ENCODE measurements around the gene PRDX6. TPM values are rescaled to one million over a fixed set of nuclear protein-coding genes. Genes with fewer than 3 reads are reported as not detected.
A peak's percentile ranks its signal among the peaks of the same experiment; 100 is the strongest.

The PRDX6 gene
- total RNA-seq, 1 experiment from 2014 or later: 533 TPM

DNA sequence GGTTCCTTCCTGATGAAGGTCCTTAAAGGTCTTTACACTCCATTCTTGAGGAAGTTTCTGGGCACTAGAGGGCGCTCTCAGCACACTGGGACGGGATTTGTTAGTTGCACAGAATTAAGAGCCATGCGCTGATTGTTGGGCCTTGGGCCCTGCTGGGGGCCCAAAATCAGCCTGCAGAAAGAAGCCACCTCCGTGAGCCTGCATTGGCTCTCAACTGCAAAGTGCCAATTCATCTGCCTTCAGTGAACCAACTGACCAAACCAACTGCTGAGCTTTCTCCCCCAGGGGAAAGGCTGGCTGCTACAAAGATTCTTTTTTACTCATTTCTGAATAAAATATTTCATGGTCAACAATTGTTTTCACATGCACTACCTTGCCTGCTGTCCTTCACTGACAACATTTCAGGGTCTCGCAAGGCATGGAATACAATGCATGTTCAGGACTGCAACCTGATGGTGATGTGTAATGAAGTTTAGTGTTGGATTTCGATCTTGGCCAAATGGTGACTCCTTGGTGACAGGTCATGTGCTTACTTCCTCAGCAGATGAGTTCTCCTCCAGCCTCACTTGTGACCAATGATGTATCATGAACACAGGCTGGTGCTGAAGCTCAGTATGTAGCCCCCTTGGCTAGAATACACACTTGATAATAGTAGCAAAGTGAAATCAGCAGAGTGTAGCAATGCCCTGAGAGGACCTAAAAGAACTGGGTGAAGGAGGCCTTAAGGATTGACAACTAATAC, 45.7 kb upstream of the PRDX6 start:
- Histone ChIP-seq H3K18ac (ENCODE audit: insufficient read length, low read depth, low read length) (no peak overlapping the region), H3K4ac (ENCODE audit: low read depth, low read length) (no peak overlapping the region), H2AK5ac (ENCODE audit: insufficient read length, low read length) (no peak overlapping the region), H3K27me3 (ENCODE audit: insufficient read depth, low read length) (no peaks in the 10 kb centered on the region), H3K56ac (ENCODE audit: insufficient read length, low read depth, low read length) (no peak overlapping the region), H3K4me2 (ENCODE audit: insufficient read depth, insufficient read length, low read length) (no peak overlapping the region), H3K9ac (ENCODE audit: extremely low read depth, insufficient read length, low read length) (no peak overlapping the region), H4K91ac (ENCODE audit: insufficient read length, low read depth, low read length) (no peak overlapping the region), H3K23me2 (ENCODE audit: insufficient read length, low read depth, low read length, poor library complexity, severe bottlenecking) (no peaks in the 10 kb centered on the region), H4K20me1 (ENCODE audit: control insufficient read depth, insufficient read depth, insufficient read length) (no peaks in the 10 kb centered on the region), H3K79me1 (ENCODE audit: insufficient read depth, low read depth, low read length, poor library complexity, severe bottlenecking) (no peaks in the 10 kb centered on the region), H3K79me2 (ENCODE audit: insufficient read depth, low read length) (no peaks in the 10 kb centered on the region), H2BK120ac (ENCODE audit: low read depth, low read length, poor library complexity, severe bottlenecking) (no peak overlapping the region), H3K9me3 (ENCODE audit: control insufficient read depth, low read depth, low read length) (no peaks in the 10 kb centered on the region), H3T11ph (ENCODE audit: low read length) (no peak overlapping the region), H3K14ac (ENCODE audit: insufficient read depth, low read length) (no peak overlapping the region), H2BK15ac (ENCODE audit: low read depth, low read length) (no peak overlapping the region), H4K5ac (ENCODE audit: insufficient read length, low read depth, low read length) (no peak overlapping the region), H4K8ac (replicated peaks; ENCODE audit: insufficient read length, low read depth, low read length) (no peak overlapping the region), H3K23ac (ENCODE audit: insufficient read length, low read depth, low read length) (no peak overlapping the region), H3K4me1 (ENCODE audit: insufficient read depth, low read length) (peaks cover 4% of the 10 kb centered on the region; the same call in 1 of the 2 replicates), H2BK12ac (ENCODE audit: insufficient read length, low read depth, low read length) (no peak overlapping the region), H2BK5ac (ENCODE audit: insufficient read length, low read length) (no peak overlapping the region), H2AFZ (ENCODE audit: low read length) (no peak overlapping the region), H2BK20ac (ENCODE audit: low read depth, low read length, poor library complexity, severe bottlenecking) (no peak overlapping the region), H3K27ac (ENCODE audit: insufficient read length, low read depth, low read length) (no peak overlapping the region)
- H3K9me3 Mint-ChIP-seq: no peaks in the 10 kb centered on the region
- WGBS (ENCODE audit: extremely low coverage, insufficient read length, low lambda C conversion rate): no CpG with 5 or more reads among the region's 6 CpGs
- H3K4me1 Mint-ChIP-seq: peaks cover 36 to 41% of the 10 kb centered on the region in 2 experiments
- peak overlapping the region in 2 of 3 experiments; percentile 26 to 75; a peak in 4 of 7 replicates for H3K27ac Mint-ChIP-seq
- TF ChIP-seq, protein P1, sequence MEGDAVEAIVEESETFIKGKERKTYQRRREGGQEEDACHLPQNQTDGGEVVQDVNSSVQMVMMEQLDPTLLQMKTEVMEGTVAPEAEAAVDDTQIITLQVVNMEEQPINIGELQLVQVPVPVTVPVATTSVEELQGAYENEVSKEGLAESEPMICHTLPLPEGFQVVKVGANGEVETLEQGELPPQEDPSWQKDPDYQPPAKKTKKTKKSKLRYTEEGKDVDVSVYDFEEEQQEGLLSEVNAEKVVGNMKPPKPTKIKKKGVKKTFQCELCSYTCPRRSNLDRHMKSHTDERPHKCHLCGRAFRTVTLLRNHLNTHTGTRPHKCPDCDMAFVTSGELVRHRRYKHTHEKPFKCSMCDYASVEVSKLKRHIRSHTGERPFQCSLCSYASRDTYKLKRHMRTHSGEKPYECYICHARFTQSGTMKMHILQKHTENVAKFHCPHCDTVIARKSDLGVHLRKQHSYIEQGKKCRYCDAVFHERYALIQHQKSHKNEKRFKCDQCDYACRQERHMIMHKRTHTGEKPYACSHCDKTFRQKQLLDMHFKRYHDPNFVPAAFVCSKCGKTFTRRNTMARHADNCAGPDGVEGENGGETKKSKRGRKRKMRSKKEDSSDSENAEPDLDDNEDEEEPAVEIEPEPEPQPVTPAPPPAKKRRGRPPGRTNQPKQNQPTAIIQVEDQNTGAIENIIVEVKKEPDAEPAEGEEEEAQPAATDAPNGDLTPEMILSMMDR (conservative IDR thresholded peaks at IDR 0.05): peak; percentile 95
- peaks cover 0 to 5% (median 3%) of the 10 kb centered on the region in 3 experiments; a peak in 4 of 7 replicates for H3K36me3 Mint-ChIP-seq (ENCODE audit: insufficient read depth in 1 of 3, low read depth in 3 of 3)
- peak overlapping the region in 1 of 2 experiments; percentile 45; a peak in 1 of 5 replicates for H3K4me3 Mint-ChIP-seq
- peak; percentile 86 for DNase-seq
- H3K27me3 Mint-ChIP-seq (ENCODE audit: low read depth): no peaks in the 10 kb centered on the region; the same call in 1 of the 2 replicates
